HCT116 (cell line): Measurements from ENCODE around the gene TAS1R1. TPM values are rescaled to one million over a fixed set of nuclear protein-coding genes. Genes with fewer than 3 reads are reported as not detected.

Source experiments
- ATAC-seq: fragments of 200-7000 bp; cut with Tn5 transposase; 2 replicates; pipeline ENCODE4 v1.9.1; 2020; ENCODE audit warnings: mild to moderate bottlenecking, moderate library complexity
- BruUV-seq: library from RNA; stranded (reverse); fragments of 400-500 nt; replicated peaks from 2 replicates; lab custom pipeline; 2021; lab: Mats Ljungman, UMichigan
- CTCF ChIA-PET: fragments of 300-600 bp; sonication (Branson Sonifier 250); formaldehyde crosslinking; loops from one replicate; lab custom pipeline; 2021; ENCODE audit warnings: antibody characterized with exemption; lab: Charles Lee
- POLR2A ChIA-PET: fragments of 300-600, 350-600 bp; sonication (Branson Sonifier 250); formaldehyde crosslinking; loops from one replicate; lab custom pipeline; 2021; ENCODE audit warnings: antibody characterized with exemption; lab: Charles Lee
- RAD21 ChIA-PET, 2 experiments: fragments of 300-600 bp; sonication (Branson Sonifier 250); formaldehyde crosslinking; loops; one replicate each; lab custom pipeline; 2023; ENCODE audit warnings: low total read pairs in 2 of 2; ENCODE audit not compliant: uncharacterized antibody in 2 of 2, unreplicated experiment in 2 of 2, low non-redundant PET in 1 of 2; lab: Charles Lee
- DNase-seq: peaks from one replicate; pipeline ENCODE4 v3.0.0-alpha.2; 2010; ENCODE audit warnings: low read depth, low spot score
- H2AFZ ChIP-seq: fragments of 200-600 bp; shearing (Covaris generic), sonication (generic); 2 replicates; pipeline ENCODE4 v1.6.1; 2017; ENCODE audit warnings: low read depth, mixed run types, mixed read lengths, antibody characterized with exemption, low read length; ENCODE audit not compliant: poor library complexity, severe bottlenecking
- H3K27ac ChIP-seq: 2 replicates; pipeline ENCODE4 v1.5.1; 2012; ENCODE audit warnings: low read depth, low read length
- H3K27me3 ChIP-seq: fragments of 200-600 bp; sonication (generic); 2 replicates; pipeline ENCODE4 v1.6.1; 2016; ENCODE audit warnings: mixed run types, low read length, mixed read lengths; ENCODE audit not compliant: insufficient read depth
- H3K36me3 ChIP-seq, 2 experiments: fragments of 200-500 bp in 1 of 2; fragments of 200-600 bp in 1 of 2; sonication (Bioruptor generic) in 1 of 2; sonication (generic) in 1 of 2; 2 replicates each; pipeline versions ENCODE4 v1.5.1 to v1.6.1; 2014 to 2016; ENCODE audit warnings: low read length in 2 of 2, inconsistent platforms in 1 of 2, mixed read lengths in 1 of 2, mixed run types in 1 of 2; ENCODE audit not compliant: insufficient read depth in 2 of 2, control insufficient read depth in 1 of 2
- H3K4me1 ChIP-seq, 2 experiments: fragments of 200-600 bp in 1 of 2; sonication (generic) in 1 of 2; 2 replicates each; pipeline versions ENCODE4 v1.5.1 to v1.6.1; 2012 to 2017; ENCODE audit warnings: low read length in 2 of 2, inconsistent platforms in 1 of 2, mild to moderate bottlenecking in 1 of 2, mixed read lengths in 1 of 2, mixed run types in 1 of 2, moderate library complexity in 1 of 2; ENCODE audit not compliant: insufficient read depth in 2 of 2, control insufficient read depth in 1 of 2
- H3K4me2 ChIP-seq: fragments of 200-600 bp; sonication (generic); 2 replicates; pipeline ENCODE4 v1.6.1; 2017; ENCODE audit warnings: mixed run types, low read length, mixed read lengths
- H3K4me3 ChIP-seq, 2 experiments: fragments of 200-600 bp in 1 of 2; sonication (generic) in 1 of 2; replicated peaks in 1 of 2; 2 replicates each; pipeline ENCODE4 v1.5.1; 2011 to 2016; ENCODE audit warnings: low read length in 2 of 2, control low read depth in 1 of 2, low read depth in 1 of 2, mild to moderate bottlenecking in 1 of 2, mixed read lengths in 1 of 2, mixed run types in 1 of 2
- H3K79me2 ChIP-seq: fragments of 200-600 bp; sonication (generic); 2 replicates; pipeline ENCODE4 v1.6.1; 2017; ENCODE audit warnings: mild to moderate bottlenecking, mixed run types, low read length, moderate library complexity, mixed read lengths; ENCODE audit not compliant: insufficient read depth
- H3K9ac ChIP-seq: fragments of 200-600 bp; sonication (generic); 2 replicates; pipeline ENCODE4 v1.6.1; 2016; ENCODE audit warnings: low read length, mixed read lengths
- H3K9me2 ChIP-seq: fragments of 200-600 bp; sonication (generic), shearing (Covaris generic); 2 replicates; pipeline ENCODE4 v1.6.1; 2017; ENCODE audit warnings: mixed run types, mild to moderate bottlenecking, moderate library complexity; ENCODE audit not compliant: insufficient read depth
- H3K9me3 ChIP-seq, 2 experiments: fragments of 200-500 bp in 1 of 2; fragments of 200-600 bp in 1 of 2; sonication (Bioruptor generic) in 1 of 2; sonication (generic) in 1 of 2; 2 replicates each; pipeline ENCODE4 v1.6.1; 2014 to 2017; ENCODE audit warnings: low read length in 2 of 2, mixed read lengths in 2 of 2, inconsistent platforms in 1 of 2, low read depth in 1 of 2, mild to moderate bottlenecking in 1 of 2, mixed run types in 1 of 2, moderate library complexity in 1 of 2; ENCODE audit not compliant: control insufficient read depth in 1 of 2, insufficient read depth in 1 of 2
- H4K20me1 ChIP-seq: fragments of 200-600 bp; sonication (generic), shearing (Covaris generic); 2 replicates; pipeline ENCODE4 v1.6.1; 2017; ENCODE audit warnings: mixed run types, mild to moderate bottlenecking, moderate library complexity; ENCODE audit not compliant: insufficient read depth
- ATF3 ChIP-seq: IDR thresholded peaks from 2 replicates; pipeline ENCODE4 v1.6.1; 2012
- CBX3 ChIP-seq: IDR thresholded peaks from 2 replicates; pipeline ENCODE4 v1.6.1; 2012; ENCODE audit warnings: low read depth
- CEBPB ChIP-seq: IDR thresholded peaks from 2 replicates; pipeline ENCODE4 v1.6.1; 2012; ENCODE audit warnings: low read depth
- EZH2 ChIP-seq: fragments of 200-600 bp; sonication (generic); IDR thresholded peaks from 2 replicates; pipeline ENCODE4 v1.6.1; 2017; ENCODE audit warnings: antibody characterized with exemption, mixed run types
- JUND ChIP-seq: IDR thresholded peaks from 2 replicates; pipeline ENCODE4 v1.6.1; 2012
- MAX ChIP-seq: IDR thresholded peaks from 2 replicates; pipeline ENCODE4 v1.6.1; 2012
- POLR2A ChIP-seq: IDR thresholded peaks from 2 replicates; pipeline ENCODE4 v1.7.0; 2011; ENCODE audit warnings: borderline replicate concordance; ENCODE audit not compliant: insufficient read depth, insufficient read length; ENCODE audit errors: extremely low read depth
- POLR2AphosphoS5 ChIP-seq: IDR thresholded peaks from 2 replicates; pipeline ENCODE4 v1.6.1; 2011; ENCODE audit warnings: mild to moderate bottlenecking, low read depth, low read length, moderate library complexity
- SIN3A ChIP-seq: IDR thresholded peaks from 2 replicates; pipeline ENCODE4 v1.6.1; 2012; ENCODE audit warnings: low read depth
- SP1 ChIP-seq: IDR thresholded peaks from 2 replicates; pipeline ENCODE4 v1.6.1; 2012; ENCODE audit warnings: low read depth
- SRF ChIP-seq: IDR thresholded peaks from 2 replicates; pipeline ENCODE4 v1.6.1; 2012; ENCODE audit warnings: low read depth
- YY1 ChIP-seq: IDR thresholded peaks from 2 replicates; pipeline ENCODE4 v1.6.1; 2011; ENCODE audit warnings: low read length, low read depth, moderate library complexity, mild to moderate bottlenecking; ENCODE audit not compliant: insufficient replicate concordance; ENCODE audit errors: extremely low read depth
- ZBTB33 ChIP-seq: IDR thresholded peaks from 2 replicates; pipeline ENCODE4 v1.6.1; 2011; ENCODE audit warnings: mild to moderate bottlenecking, low read length, moderate library complexity; ENCODE audit not compliant: insufficient replicate concordance; ENCODE audit errors: extremely low read depth
- ZNF274 ChIP-seq: fragments of 200-500 bp; sonication (Bioruptor generic); IDR thresholded peaks from 2 replicates; pipeline ENCODE4 v1.6.1; 2014; ENCODE audit warnings: mild to moderate bottlenecking, low read depth, low read length, inconsistent platforms
- intact Hi-C: fragments of 100-400 bp; cut with micrococcal nuclease; formaldehyde crosslinking; loops from 2 replicates; pipeline ENCODE4 v1.10.0; 2022
- total RNA-seq: library from RNA; stranded (reverse); gene quantifications from one replicate; pipeline ENCODE4 v1.2.1, GENCODE V29; 2021; ENCODE audit not compliant: unreplicated experiment

Gene TAS1R1
- total RNA-seq, 1 experiment from 2014 or later: not detected

GRCh38 chr1:6622396-6623152 is 67.5 kb downstream of the TAS1R1 start:
- ChIA-PET RAD21 (no interaction called here), CTCF (no interaction called here), POLR2A (no interaction called here)
- Histone ChIP-seq H3K9me2 (no peaks in the 10 kb centered on the region), H3K27ac (no peak overlapping the region), H3K9me3 (no peaks in the 10 kb centered on the region), H4K20me1 (no peaks in the 10 kb centered on the region), H3K4me1 (peaks cover 0 to 18% of the 10 kb centered on the region in 2 experiments; a peak in 2 of 4 replicates), H3K4me3 (no peak overlapping the region), H3K27me3 (no peaks in the 10 kb centered on the region), H3K4me2 (no peak overlapping the region), H3K36me3 (peaks cover 29 to 39% of the 10 kb centered on the region in 2 experiments), H2AFZ (no peak overlapping the region), H3K9ac (no peak overlapping the region), H3K79me2 (peaks cover 83% of the 10 kb centered on the region)
- ATAC-seq: no peak
- TF ChIP-seq ZBTB33: no peak
- TF ChIP-seq SP1: no peak
- TF ChIP-seq POLR2AphosphoS5: no peak
- no TSS peak for BruUV-seq
- no peak for DNase-seq
- intact Hi-C loops: no loop called here

- Histone ChIP-seq H3K9ac (no peak overlapping the region), H3K79me2 (peaks cover 80% of the 10 kb centered on the region), H3K9me3 (no peaks in the 10 kb centered on the region), H3K27ac (peak overlapping the region; percentile 85; the same call in 1 of the 2 replicates), H3K36me3 (peaks cover 26 to 38% of the 10 kb centered on the region in 2 experiments), H3K4me1 (peaks cover 0 to 18% of the 10 kb centered on the region in 2 experiments; a peak in 2 of 4 replicates), H3K27me3 (no peaks in the 10 kb centered on the region), H2AFZ (no peak overlapping the region), H3K4me2 (no peak overlapping the region), H4K20me1 (no peaks in the 10 kb centered on the region), H3K9me2 (no peaks in the 10 kb centered on the region), H3K4me3 (no peak overlapping the region)
- no peak for DNase-seq
- intact Hi-C loops: no loop called here
- RAD21 ChIA-PET: no interaction called here
- no peak for ATAC-seq
- CTCF ChIA-PET: no interaction called here
- no TSS peak for BruUV-seq
- POLR2A ChIA-PET: interaction anchor here (0.8 to 1.4 kb wide), 2 partner anchors 14 to 20 kb away, joined by 3 to 6 read pairs; partner anchors contain the start of gene KLHL21
- no peak for TF ChIP-seq POLR2A
- TF ChIP-seq SRF: no peak
- no peak for TF ChIP-seq MAX
- no peak for TF ChIP-seq ZBTB33
- no peak for TF ChIP-seq CEBPB
- no peak for TF ChIP-seq SIN3A
- TF ChIP-seq ATF3: no peak
- TF ChIP-seq SP1: no peak
- TF ChIP-seq YY1: no peak
- TF ChIP-seq CBX3: no peak
- TF ChIP-seq EZH2: no peak
- TF ChIP-seq POLR2AphosphoS5: no peak
- no peak for TF ChIP-seq ZNF274
- no peak for TF ChIP-seq JUND
Measured at GRCh38 chr1:6623269-6623965, 68.3 kb downstream of the TAS1R1 start.
